Dendritic cell treated with granulocyte-macrophage colony-stimulating factor and Interleukin-4, amounts not matched to agents 40 ng/mL and 50 ng/mL, for 4 days (primary cell): ENCODE results near the gene FAM9B.

Experiments used
- H3K27ac Mint-ChIP-seq: one replicate; pipeline ENCODE4 v1.8.0; 2022; ENCODE audit warnings: mild to moderate bottlenecking, mixed read lengths
- H3K27me3 Mint-ChIP-seq: one replicate; pipeline ENCODE4 v1.8.0; 2022; ENCODE audit warnings: mild to moderate bottlenecking, mixed read lengths
- H3K36me3 Mint-ChIP-seq: one replicate; pipeline ENCODE4 v1.8.0; 2022; ENCODE audit warnings: low read depth, mixed read lengths
- H3K4me1 Mint-ChIP-seq: one replicate; pipeline ENCODE4 v1.8.0; 2022; ENCODE audit warnings: low read depth, mixed read lengths
- H3K4me3 Mint-ChIP-seq: one replicate; pipeline ENCODE4 v1.8.0; 2022; ENCODE audit warnings: mild to moderate bottlenecking, moderate library complexity, mixed read lengths
- H3K9me3 Mint-ChIP-seq: one replicate; pipeline ENCODE4 v1.8.0; 2022; ENCODE audit warnings: mixed read lengths
- intact Hi-C: fragments of 100-400 bp; cut with micrococcal nuclease; formaldehyde crosslinking; loops from one replicate; pipeline ENCODE4 v1.15.0; 2022

The FAM9B gene

DNA sequence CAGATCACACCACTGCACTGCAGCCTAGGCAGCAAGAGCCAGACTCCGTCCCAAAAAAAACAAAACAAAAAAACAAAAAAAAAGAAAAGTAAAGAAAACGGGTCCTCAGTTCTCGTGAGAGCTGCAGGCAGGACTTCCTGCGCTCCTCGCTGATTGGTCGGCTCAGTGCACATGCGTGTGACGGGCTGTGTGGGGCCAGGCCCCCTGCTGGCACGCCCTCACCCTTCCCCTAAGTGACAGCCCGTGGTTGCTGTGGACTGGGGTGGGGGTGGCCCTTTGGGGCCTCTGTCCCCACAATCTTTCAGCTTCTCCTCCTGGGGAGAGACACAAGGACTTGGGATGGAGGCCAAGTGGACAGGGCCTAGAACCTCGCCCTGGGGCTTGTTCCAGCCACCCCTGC lies at the start of gene FAM9B:
Gene FAM9B, minus strand, starts transcription at position 139 of the 400 bp plus-strand sequence. CDS start 1,141 bp downstream, outside the sequence.
- intact Hi-C loops: no loop called here
- H3K27ac Mint-ChIP-seq: no peak within 1 kb of the TSS
- H3K9me3 Mint-ChIP-seq: no peaks in the 10 kb centered on the region
- no peaks in the 10 kb centered on the region for H3K36me3 Mint-ChIP-seq
- H3K27me3 Mint-ChIP-seq: peaks cover 2% of the 10 kb centered on the region
- peaks cover 5% of the 10 kb centered on the region for H3K4me1 Mint-ChIP-seq
- no peak within 1 kb of the TSS for H3K4me3 Mint-ChIP-seq

GRCh38 chrX:9081271-9081670 lies 47.3 kb upstream of the FAM9B start:
- Mint-ChIP-seq H3K36me3 (no peaks in the 10 kb centered on the region), H3K27me3 (peaks cover 1% of the 10 kb centered on the region), H3K27ac (no peak overlapping the region), H3K9me3 (peaks cover 17% of the 10 kb centered on the region), H3K4me1 (peaks cover 6% of the 10 kb centered on the region), H3K4me3 (no peak overlapping the region)
- intact Hi-C loops: no loop called here

GRCh38 chrX:9074326-9074725 lies 40.4 kb upstream of the FAM9B start:
- H3K9me3 Mint-ChIP-seq: peaks cover 1% of the 10 kb centered on the region
- H3K27me3 Mint-ChIP-seq: peaks cover 14% of the 10 kb centered on the region
- H3K4me1 Mint-ChIP-seq: peaks cover 5% of the 10 kb centered on the region
- no peak overlapping the region for H3K4me3 Mint-ChIP-seq
- H3K36me3 Mint-ChIP-seq: no peaks in the 10 kb centered on the region
- no peak overlapping the region for H3K27ac Mint-ChIP-seq
- intact Hi-C loops: no loop called here

DNA sequence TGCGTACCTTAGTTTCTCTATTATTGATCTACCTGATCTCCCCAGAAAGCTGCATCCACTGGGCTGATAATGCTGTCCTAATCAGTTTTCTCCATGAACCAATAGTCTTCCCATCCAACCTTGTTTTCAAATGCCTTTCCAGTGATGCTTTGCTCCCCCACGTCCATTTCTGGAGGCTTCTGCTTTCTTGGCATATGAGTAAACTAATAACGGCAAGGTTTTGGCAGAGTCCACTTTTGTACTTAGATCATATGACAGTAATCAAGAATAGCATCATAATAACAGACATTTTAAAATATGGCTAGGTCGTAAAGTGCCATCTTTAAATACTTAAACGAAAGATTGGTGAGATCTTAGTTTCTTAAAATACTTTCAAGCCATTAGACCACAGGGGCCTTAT lies 38.4 kb upstream of the FAM9B start:
- Mint-ChIP-seq H3K4me3 (no peak overlapping the region), H3K4me1 (peaks cover 5% of the 10 kb centered on the region), H3K9me3 (no peaks in the 10 kb centered on the region), H3K36me3 (no peaks in the 10 kb centered on the region), H3K27ac (no peak overlapping the region), H3K27me3 (peaks cover 21% of the 10 kb centered on the region)
- intact Hi-C loops: no loop called here

DNA sequence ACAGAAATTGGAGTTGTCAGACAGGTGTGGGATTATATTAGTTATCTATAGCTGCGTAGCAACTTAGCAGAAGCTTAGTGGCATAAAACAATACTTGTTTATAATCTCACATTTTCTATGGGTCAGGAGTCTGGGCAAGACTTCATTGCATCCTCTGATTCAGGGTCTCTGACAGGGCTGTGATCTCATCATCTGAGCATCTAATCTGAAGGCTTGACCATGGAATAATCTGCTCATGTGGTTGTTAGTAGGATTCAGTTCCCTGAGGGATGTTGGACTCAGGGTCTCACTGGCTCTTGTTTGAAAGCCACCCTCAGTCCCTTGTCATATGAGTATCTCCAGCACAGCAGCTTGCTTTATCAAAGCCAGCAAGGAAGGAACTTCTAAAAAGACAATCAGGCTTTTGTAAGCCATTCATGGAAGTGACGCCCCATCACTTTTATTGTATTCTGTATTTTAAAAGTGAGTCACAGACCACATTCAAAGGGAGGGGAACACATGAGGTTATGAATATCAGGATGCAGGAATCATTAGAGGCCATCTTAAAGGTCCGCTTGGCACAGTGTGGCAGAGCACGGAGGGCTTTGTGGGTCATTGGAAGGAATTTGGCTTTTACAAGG lies 37.2 kb upstream of the FAM9B start:
- Mint-ChIP-seq H3K4me1 (peaks cover 5% of the 10 kb centered on the region), H3K27ac (no peak overlapping the region), H3K4me3 (no peak overlapping the region), H3K9me3 (no peaks in the 10 kb centered on the region), H3K36me3 (no peaks in the 10 kb centered on the region), H3K27me3 (peaks cover 23% of the 10 kb centered on the region)
- intact Hi-C loops: no loop called here

- Mint-ChIP-seq H3K4me3 (no peak overlapping the region), H3K4me1 (peaks cover 5% of the 10 kb centered on the region), H3K9me3 (no peaks in the 10 kb centered on the region), H3K36me3 (no peaks in the 10 kb centered on the region), H3K27ac (no peak overlapping the region), H3K27me3 (peaks cover 23% of the 10 kb centered on the region)
- intact Hi-C loops: no loop called here
These were observed 35.6 kb upstream of the FAM9B start for GRCh38 chrX:9069573-9069972.

- Mint-ChIP-seq H3K4me1 (no peaks in the 10 kb centered on the region), H3K27me3 (peaks cover 16% of the 10 kb centered on the region), H3K36me3 (no peaks in the 10 kb centered on the region), H3K27ac (no peak overlapping the region), H3K4me3 (no peak overlapping the region), H3K9me3 (no peaks in the 10 kb centered on the region)
- intact Hi-C loops: no loop called here
These were observed 30.8 kb upstream of the FAM9B start for GRCh38 chrX:9064694-9065093.

DNA sequence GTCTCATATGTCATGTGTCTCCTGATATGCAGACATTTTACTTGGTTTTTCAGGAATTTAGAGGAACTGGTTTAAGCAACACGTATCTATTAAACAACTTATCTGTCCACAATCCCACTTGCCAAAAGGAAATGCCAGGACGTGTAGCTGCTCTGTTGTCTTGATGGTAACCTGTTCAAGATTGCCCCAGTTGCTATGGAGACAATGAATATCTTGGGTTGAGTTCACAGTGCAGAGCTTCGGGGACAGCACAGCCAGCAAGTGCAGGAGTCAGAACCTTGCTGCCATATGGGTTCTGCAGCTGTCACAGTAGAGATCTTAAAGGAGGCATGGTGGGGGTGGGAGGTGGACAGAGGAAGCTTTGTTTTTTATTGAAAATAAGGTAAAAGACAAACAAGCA lies 28.7 kb upstream of the FAM9B start:
- intact Hi-C loops: no loop called here
- Mint-ChIP-seq H3K9me3 (no peaks in the 10 kb centered on the region), H3K4me1 (no peaks in the 10 kb centered on the region), H3K4me3 (no peak overlapping the region), H3K27me3 (peaks cover 8% of the 10 kb centered on the region), H3K36me3 (no peaks in the 10 kb centered on the region), H3K27ac (no peak overlapping the region)

- H3K27ac Mint-ChIP-seq: no peak overlapping the region
- H3K9me3 Mint-ChIP-seq: no peaks in the 10 kb centered on the region
- intact Hi-C loops: no loop called here
- no peaks in the 10 kb centered on the region for H3K36me3 Mint-ChIP-seq
- no peaks in the 10 kb centered on the region for H3K27me3 Mint-ChIP-seq
- no peak overlapping the region for H3K4me3 Mint-ChIP-seq
- H3K4me1 Mint-ChIP-seq: peaks cover 20% of the 10 kb centered on the region
These were observed 21.4 kb upstream of the FAM9B start for GRCh38 chrX:9055354-9055753.

DNA sequence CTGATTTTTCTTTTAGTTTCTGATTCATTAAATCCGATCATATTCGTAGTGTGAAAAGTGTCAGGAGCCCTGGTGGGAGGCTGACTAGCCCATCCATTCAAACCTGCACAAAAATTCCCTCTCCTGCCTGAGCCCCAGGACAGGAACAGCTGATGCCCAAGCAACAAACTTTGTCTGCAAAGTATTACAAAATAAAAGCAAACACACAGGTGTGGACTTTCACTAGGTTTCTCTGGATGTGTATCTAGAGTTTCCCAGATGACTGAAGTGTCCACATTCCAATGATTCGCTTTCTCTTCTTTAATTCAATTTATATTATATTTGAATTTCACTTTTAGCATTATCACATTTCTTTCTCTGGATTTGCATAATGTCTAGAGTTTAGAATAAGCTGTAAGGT lies 18.2 kb upstream of the FAM9B start:
- Mint-ChIP-seq H3K4me1 (peaks cover 20% of the 10 kb centered on the region), H3K27ac (no peak overlapping the region), H3K36me3 (no peaks in the 10 kb centered on the region), H3K27me3 (no peaks in the 10 kb centered on the region), H3K9me3 (no peaks in the 10 kb centered on the region), H3K4me3 (no peak overlapping the region)
- intact Hi-C loops: no loop called here

DNA sequence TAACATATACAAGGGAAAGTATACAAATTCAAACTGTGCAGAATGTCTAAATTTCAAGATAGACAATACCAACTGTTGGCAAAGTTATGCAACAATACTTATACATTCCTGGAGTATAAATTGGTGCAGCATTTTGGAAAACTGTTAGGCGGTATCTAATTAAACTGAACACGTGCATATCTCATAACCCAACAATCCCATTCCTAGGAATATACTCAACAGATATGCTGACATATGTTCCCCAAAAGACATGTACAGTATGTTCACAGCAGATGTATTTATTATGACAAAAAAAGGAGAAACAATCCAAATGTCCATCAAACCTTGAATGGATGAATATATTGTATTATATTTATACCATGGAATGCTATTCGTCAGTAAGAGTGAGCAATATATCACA lies 16.4 kb upstream of the FAM9B start:
- H3K27me3 Mint-ChIP-seq: no peaks in the 10 kb centered on the region
- H3K4me1 Mint-ChIP-seq: peaks cover 6% of the 10 kb centered on the region
- intact Hi-C loops: no loop called here
- H3K9me3 Mint-ChIP-seq: no peaks in the 10 kb centered on the region
- no peaks in the 10 kb centered on the region for H3K36me3 Mint-ChIP-seq
- H3K27ac Mint-ChIP-seq: no peak overlapping the region
- no peak overlapping the region for H3K4me3 Mint-ChIP-seq

DNA sequence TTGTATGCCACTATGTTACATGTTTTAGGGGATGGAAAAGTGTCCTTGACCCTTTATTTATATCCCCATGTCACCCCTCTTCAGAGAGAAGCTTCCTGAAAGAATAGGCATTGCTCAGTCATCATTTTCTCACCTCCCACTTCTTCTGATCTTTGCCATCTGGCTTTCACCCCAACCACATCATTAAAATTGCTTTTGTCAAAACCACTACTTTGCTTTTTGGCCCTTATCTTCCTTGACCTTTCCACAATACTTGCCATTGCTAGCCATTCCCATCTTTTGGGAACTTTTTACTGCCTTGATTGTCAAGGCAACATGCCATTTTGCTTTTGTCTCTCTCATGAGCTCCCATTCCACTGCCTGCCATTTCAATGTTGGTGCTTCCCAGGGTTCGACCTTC lies 14.9 kb upstream of the FAM9B start:
- Mint-ChIP-seq H3K36me3 (no peaks in the 10 kb centered on the region), H3K27ac (no peak overlapping the region), H3K9me3 (no peaks in the 10 kb centered on the region), H3K4me1 (no peaks in the 10 kb centered on the region), H3K27me3 (no peaks in the 10 kb centered on the region), H3K4me3 (no peak overlapping the region)
- intact Hi-C loops: no loop called here

- no peak overlapping the region for H3K27ac Mint-ChIP-seq
These were observed 4.3 kb upstream of the FAM9B start for GRCh38 chrX:9038244-9038643.

GRCh38 chrX:9037296-9037695 lies 3.4 kb upstream of the FAM9B start:
- H3K9me3 Mint-ChIP-seq: no peaks in the 10 kb centered on the region
- H3K27me3 Mint-ChIP-seq: peaks cover 4% of the 10 kb centered on the region
- H3K4me1 Mint-ChIP-seq: no peaks in the 10 kb centered on the region
- H3K36me3 Mint-ChIP-seq: no peaks in the 10 kb centered on the region
- no peak overlapping the region for H3K27ac Mint-ChIP-seq
- H3K4me3 Mint-ChIP-seq: no peak overlapping the region
- intact Hi-C loops: no loop called here

More at GRCh38 chrX:9038244-9038643, 4.3 kb upstream of the FAM9B start:
- Mint-ChIP-seq H3K4me1 (no peaks in the 10 kb centered on the region), H3K4me3 (no peak overlapping the region), H3K36me3 (no peaks in the 10 kb centered on the region), H3K27me3 (peaks cover 4% of the 10 kb centered on the region), H3K9me3 (no peaks in the 10 kb centered on the region)
- intact Hi-C loops: no loop called here

DNA sequence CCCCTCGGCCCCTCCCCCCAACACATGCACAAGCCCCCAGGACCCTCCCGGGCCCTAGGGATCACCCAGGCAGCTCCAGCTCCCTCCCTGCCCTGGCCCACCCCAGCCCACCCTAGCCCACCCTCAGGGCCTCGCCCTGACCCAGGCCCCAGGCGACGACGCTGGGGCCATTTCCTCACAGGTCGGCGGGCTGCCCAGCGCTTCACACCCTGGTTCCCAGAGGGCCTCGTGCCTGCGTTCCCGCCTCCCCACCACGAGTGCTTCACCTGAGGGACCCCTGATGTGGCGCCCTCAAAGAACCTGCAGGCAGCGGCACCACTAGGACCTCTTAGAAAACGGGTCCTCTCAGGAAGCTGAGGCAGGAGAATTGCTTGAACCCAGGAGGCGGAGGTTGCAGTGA lies 341 bp downstream of the FAM9B start:
- peaks cover 4% of the 10 kb centered on the region for H3K27me3 Mint-ChIP-seq
- no peaks in the 10 kb centered on the region for H3K9me3 Mint-ChIP-seq
- no peaks in the 10 kb centered on the region for H3K36me3 Mint-ChIP-seq
- H3K4me1 Mint-ChIP-seq: peaks cover 5% of the 10 kb centered on the region
- no peak overlapping the region for H3K27ac Mint-ChIP-seq
- intact Hi-C loops: no loop called here
- no peak overlapping the region for H3K4me3 Mint-ChIP-seq
